HEK293 (cell line): Measurements from ENCODE around the gene LY9.

Source experiments
- CTCF ChIP-seq: fragments of 450-650 bp; formaldehyde crosslinking; IDR thresholded peaks from 2 replicates; pipeline ENCODE4 v1.5.1; 2016; ENCODE audit warnings: missing biosample characterization, missing genetic modification characterization
- KLF16 ChIP-seq: fragments of 450-650 bp; formaldehyde crosslinking; IDR thresholded peaks from 2 replicates; pipeline ENCODE4 v1.5.1; 2017; ENCODE audit warnings: missing biosample characterization, missing genetic modification characterization
- SP7 ChIP-seq: fragments of 450-650 bp; formaldehyde crosslinking; IDR thresholded peaks from 2 replicates; pipeline ENCODE4 v1.5.1; 2016; ENCODE audit warnings: missing biosample characterization, missing genetic modification characterization
- TCF7L2 ChIP-seq: IDR thresholded peaks from 2 replicates; pipeline ENCODE4 v1.6.1; 2011; ENCODE audit warnings: low read depth, mild to moderate bottlenecking, inconsistent platforms, low read length, moderate library complexity, borderline replicate concordance
- TRIM28 ChIP-seq: IDR thresholded peaks from 2 replicates; pipeline ENCODE4 v1.6.1; 2011; ENCODE audit warnings: low read length, control low read depth, borderline replicate concordance
- ZBTB26 ChIP-seq: fragments of 450-650 bp; formaldehyde crosslinking; optimal IDR thresholded peaks from 2 replicates; pipeline ENCODE3; 2016; ENCODE audit warnings: missing biosample characterization, mild to moderate bottlenecking, missing genetic modification characterization
- ZBTB49 ChIP-seq: fragments of 450-650 bp; formaldehyde crosslinking; IDR thresholded peaks from 2 replicates; pipeline ENCODE4 v1.5.1; 2016; ENCODE audit warnings: missing biosample characterization, missing genetic modification characterization, low read depth
- ZNF23 ChIP-seq: fragments of 450-650 bp; formaldehyde crosslinking; IDR thresholded peaks from 2 replicates; pipeline ENCODE4 v1.5.1; 2016; ENCODE audit warnings: missing biosample characterization, missing genetic modification characterization, borderline replicate concordance
- ZNF37A ChIP-seq: fragments of 450-650 bp; IDR thresholded peaks from 2 replicates; pipeline ENCODE4 v1.5.1; 2018; ENCODE audit warnings: missing biosample characterization, missing genetic modification characterization
- ZNF398 ChIP-seq: fragments of 450-650 bp; formaldehyde crosslinking; IDR thresholded peaks from 2 replicates; pipeline ENCODE4 v1.5.1; 2017; ENCODE audit warnings: missing biosample characterization, missing genetic modification characterization
- ZNF639 ChIP-seq: fragments of 450-650 bp; formaldehyde crosslinking; IDR thresholded peaks from 2 replicates; pipeline ENCODE4 v1.5.1; 2016; ENCODE audit warnings: missing biosample characterization, missing genetic modification characterization
- ZNF747 ChIP-seq: fragments of 450-650 bp; formaldehyde crosslinking; IDR thresholded peaks from 2 replicates; pipeline ENCODE4 v1.5.1; 2016; ENCODE audit warnings: missing biosample characterization, missing genetic modification characterization
- ZNF777 ChIP-seq: fragments of 450-650 bp; formaldehyde crosslinking; IDR thresholded peaks from 2 replicates; pipeline ENCODE4 v1.5.1; 2017; ENCODE audit warnings: missing biosample characterization, missing genetic modification characterization, borderline replicate concordance
- ZSCAN30 ChIP-seq: fragments of 450-650 bp; IDR thresholded peaks from 2 replicates; pipeline ENCODE4 v1.5.1; 2018; ENCODE audit warnings: missing biosample characterization, mild to moderate bottlenecking, missing genetic modification characterization, moderate library complexity

GRCh38 chr1:160836981-160837557 is 41.1 kb downstream of the LY9 start:
- TF ChIP-seq CTCF (tag by site-specific recombination) (no peak), ZSCAN30 (no peak), ZNF398 (tag by site-specific recombination) (no peak), ZNF639 (no peak), ZNF747 (tag by site-specific recombination) (no peak), ZNF23 (tag by site-specific recombination) (no peak), KLF16 (no peak), ZBTB26 (no peak), ZBTB49 (no peak), TRIM28 (no peak), ZNF777 (no peak), ZNF37A (tag by site-specific recombination) (no peak), SP7 (tag by site-specific recombination) (no peak), TCF7L2 (no peak)
